Glutamatergic neuron (in vitro differentiated cells): Measurements from ENCODE around the gene RUBCNL. TPM values are rescaled to one million over a fixed set of nuclear protein-coding genes. Genes with fewer than 3 reads are reported as not detected.

Experiments
- DNase-seq: peaks from one replicate; pipeline ENCODE4 v3.0.0; 2022
- H3K27ac Mint-ChIP-seq: one replicate; pipeline ENCODE4 v1.8.0; 2020; ENCODE audit warnings: mild to moderate bottlenecking, mixed read lengths, inconsistent platforms; ENCODE audit not compliant: unreplicated experiment
- H3K27me3 Mint-ChIP-seq: one replicate; pipeline ENCODE4 v1.8.0; 2020; ENCODE audit warnings: mild to moderate bottlenecking, moderate library complexity, mixed read lengths, inconsistent platforms; ENCODE audit not compliant: unreplicated experiment
- H3K36me3 Mint-ChIP-seq: one replicate; pipeline ENCODE4 v1.8.0; 2020; ENCODE audit warnings: mild to moderate bottlenecking, mixed read lengths, inconsistent platforms; ENCODE audit not compliant: unreplicated experiment
- H3K4me1 Mint-ChIP-seq: one replicate; pipeline ENCODE4 v1.8.0; 2020; ENCODE audit warnings: mild to moderate bottlenecking, low read depth, mixed read lengths, inconsistent platforms; ENCODE audit not compliant: unreplicated experiment
- H3K4me3 Mint-ChIP-seq: one replicate; pipeline ENCODE4 v1.8.0; 2020; ENCODE audit warnings: mild to moderate bottlenecking, mixed read lengths, inconsistent platforms; ENCODE audit not compliant: unreplicated experiment
- H3K9me3 Mint-ChIP-seq: one replicate; pipeline ENCODE4 v1.8.0; 2020; ENCODE audit warnings: mild to moderate bottlenecking, moderate library complexity, mixed read lengths, inconsistent platforms; ENCODE audit not compliant: unreplicated experiment
- CTCF ChIP-seq: fragments of 200-600 bp; sonication (generic); IDR thresholded peaks from one replicate; pipeline ENCODE4 v1.5.0; 2021; ENCODE audit not compliant: partially characterized antibody, unreplicated experiment
- total RNA-seq: library from RNA; stranded (reverse); fragmentation: NEBNext Ultra II Directional; extraction: Animal tissue kit (Norgen Biotek cat#: 25700); gene quantifications from one replicate; pipeline ENCODE4 v1.2.1, GENCODE V29; 2021; ENCODE audit not compliant: unreplicated experiment

Gene RUBCNL
- total RNA-seq, 1 donor from 2014 or later = 1.9 TPM

- peaks cover 1% of the 10 kb centered on the region for H3K9me3 Mint-ChIP-seq
- no peaks in the 10 kb centered on the region for H3K4me1 Mint-ChIP-seq
- no peaks in the 10 kb centered on the region for H3K27me3 Mint-ChIP-seq
- no peak for DNase-seq
- no peak overlapping the region for H3K27ac Mint-ChIP-seq
- TF ChIP-seq CTCF = no peak
- no peak overlapping the region for H3K4me3 Mint-ChIP-seq
- peaks cover 3% of the 10 kb centered on the region for H3K36me3 Mint-ChIP-seq
These were observed 79.5 kb downstream of the RUBCNL start for GRCh38 chr13:46307554-46307953.

GRCh38 chr13:46304546-46304945, 82.5 kb downstream of the RUBCNL start:
- Mint-ChIP-seq H3K4me1 (no peaks in the 10 kb centered on the region), H3K9me3 (peaks cover 1% of the 10 kb centered on the region), H3K4me3 (no peak overlapping the region), H3K27me3 (no peaks in the 10 kb centered on the region), H3K27ac (no peak overlapping the region), H3K36me3 (no peaks in the 10 kb centered on the region)
- DNase-seq = no peak
- TF ChIP-seq CTCF = no peak

GRCh38 chr13:46303742-46304385, 83.2 kb downstream of the RUBCNL start:
- H3K9me3 Mint-ChIP-seq = peaks cover 1% of the 10 kb centered on the region
- DNase-seq = no peak
- no peak overlapping the region for H3K4me3 Mint-ChIP-seq
- no peaks in the 10 kb centered on the region for H3K27me3 Mint-ChIP-seq
- no peak for TF ChIP-seq CTCF
- no peak overlapping the region for H3K27ac Mint-ChIP-seq
- H3K4me1 Mint-ChIP-seq = no peaks in the 10 kb centered on the region
- peaks cover 2% of the 10 kb centered on the region for H3K36me3 Mint-ChIP-seq

- no peak for TF ChIP-seq CTCF
- Mint-ChIP-seq H3K9me3 (no peaks in the 10 kb centered on the region), H3K27ac (no peak overlapping the region), H3K4me3 (no peak overlapping the region), H3K4me1 (no peaks in the 10 kb centered on the region), H3K36me3 (peaks cover 4% of the 10 kb centered on the region), H3K27me3 (no peaks in the 10 kb centered on the region)
- DNase-seq = no peak
These were observed 89.7 kb downstream of the RUBCNL start for GRCh38 chr13:46297361-46297811.

GRCh38 chr13:46296921-46297320, 90.1 kb downstream of the RUBCNL start:
- peaks cover 4% of the 10 kb centered on the region for H3K36me3 Mint-ChIP-seq
- DNase-seq = no peak
- no peaks in the 10 kb centered on the region for H3K27me3 Mint-ChIP-seq
- H3K9me3 Mint-ChIP-seq = no peaks in the 10 kb centered on the region
- no peak overlapping the region for H3K27ac Mint-ChIP-seq
- no peak overlapping the region for H3K4me3 Mint-ChIP-seq
- TF ChIP-seq CTCF = no peak
- H3K4me1 Mint-ChIP-seq = no peaks in the 10 kb centered on the region
